Raji (cell line): ENCODE results near the gene ASCC2.

ENCODE experiments used
- POLR2A ChIP-seq: IDR thresholded peaks from 2 replicates; pipeline ENCODE4 v1.6.1; 2011; ENCODE audit warnings: low read depth, low read length, control low read depth; ENCODE audit not compliant: insufficient read depth

The ASCC2 gene

GRCh38 chr22:29780748-29781676, 57.1 kb downstream of the ASCC2 start:
- no peak for TF ChIP-seq POLR2A

GRCh38 chr22:29780220-29780619, 57.9 kb downstream of the ASCC2 start:
- TF ChIP-seq POLR2A: no peak

- no peak for TF ChIP-seq POLR2A
These were observed 64.8 kb downstream of the ASCC2 start for GRCh38 chr22:29773233-29773632.

- no peak for TF ChIP-seq POLR2A
These were observed 65.9 kb downstream of the ASCC2 start for GRCh38 chr22:29772170-29772641.

- TF ChIP-seq POLR2A: no peak
These were observed 68.3 kb downstream of the ASCC2 start for GRCh38 chr22:29769723-29770321.

- TF ChIP-seq POLR2A: no peak
These were observed 69.9 kb downstream of the ASCC2 start for GRCh38 chr22:29768052-29768693.

- peak; percentile 88 for TF ChIP-seq POLR2A
These were observed 70.7 kb downstream of the ASCC2 start, which contains the start of gene UQCR10 for GRCh38 chr22:29767171-29768051. TSS of gene UQCR10 (plus strand) at chr22:29767369. CDS start at chr22:29767399, 30 bp downstream.

- TF ChIP-seq POLR2A: peak; percentile 77
These were observed 71.4 kb downstream of the ASCC2 start, which contains the start of gene ZMAT5 for GRCh38 chr22:29766632-29767170. TSS of gene ZMAT5 (minus strand) at chr22:29767007. CDS start at chr22:29748544, 18,463 bp downstream.

GRCh38 chr22:29765905-29766631, 72.0 kb downstream of the ASCC2 start:
- no peak for TF ChIP-seq POLR2A

GRCh38 chr22:29762263-29762662, 75.8 kb downstream of the ASCC2 start:
- TF ChIP-seq POLR2A: no peak

- TF ChIP-seq POLR2A: no peak
These were observed 79.1 kb downstream of the ASCC2 start for GRCh38 chr22:29758959-29759358.

- TF ChIP-seq POLR2A: no peak
These were observed 79.9 kb downstream of the ASCC2 start for GRCh38 chr22:29758068-29758622.

- TF ChIP-seq POLR2A: no peak
These were observed 81.0 kb downstream of the ASCC2 start for GRCh38 chr22:29757096-29757495.
